ENCODE data around the gene BORCS6. TPM values are rescaled to one million over a fixed set of nuclear protein-coding genes. Genes with fewer than 3 reads are reported as not detected.

BORCS6 gene
- total RNA-seq, 1 experiment from 2014 or later, result 7.3 TPM

DNA sequence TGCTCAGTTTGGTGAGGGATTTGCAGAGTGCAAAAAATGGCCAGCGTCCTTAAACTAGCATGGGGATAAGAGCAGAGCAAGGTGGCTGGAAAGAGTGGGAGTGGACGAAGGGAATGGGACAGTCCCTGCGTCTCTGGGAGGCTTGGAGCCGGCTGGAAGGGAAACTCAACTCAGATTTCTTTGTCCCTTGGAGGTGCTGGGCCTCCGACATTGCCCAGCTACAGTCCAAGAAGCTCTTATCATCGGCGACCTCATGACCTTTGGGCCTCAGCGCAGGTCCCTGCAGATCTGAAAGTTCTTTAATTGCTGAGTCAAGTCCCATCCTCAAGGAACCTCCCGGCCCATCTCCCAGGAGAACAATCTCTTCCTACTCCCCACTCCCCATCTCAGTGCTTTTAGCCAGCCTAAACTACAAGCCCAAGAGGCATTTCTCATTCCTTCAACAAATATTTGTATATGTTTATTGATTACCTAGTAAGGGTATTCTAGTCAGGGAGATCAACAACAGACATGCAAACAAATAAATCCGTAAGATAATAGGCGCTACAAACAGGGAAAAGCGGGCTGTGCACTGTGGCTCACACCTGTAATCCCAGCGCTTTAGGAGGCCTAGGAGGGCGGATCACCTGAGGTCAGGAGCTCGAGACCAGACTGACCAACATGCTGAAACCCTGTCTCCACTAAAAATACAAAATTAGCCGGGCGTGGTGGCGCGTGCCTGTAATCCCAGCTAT lies 12.8 kb downstream of the BORCS6 start:
- ChIA-PET POLR2A (ENCODE audit: unreplicated experiment) (no interaction called here), CTCF (interaction anchor here (0.8 kb wide), 1 partner anchor 11 kb away, joined by 3 read pairs; no protein-coding TSS in a partner anchor)
- intact Hi-C loops (cut with micrococcal nuclease), result no loop called here
- Histone ChIP-seq H3K27me3 (ENCODE audit: low read length) (no peaks in the 10 kb centered on the region), H3F3A (ENCODE audit: low read length, unreplicated experiment) (peaks cover 9% of the 10 kb centered on the region), H3K9ac (ENCODE audit: low read length) (peak overlapping the region; percentile 78), H3K36me3 (ENCODE audit: low read depth, low read length) (no peaks in the 10 kb centered on the region), H2AFZ (ENCODE audit: low read length) (peak overlapping the region; percentile 76), H3K79me2 (ENCODE audit: low read length) (peaks cover 8% of the 10 kb centered on the region; the same call in 1 of the 2 replicates), H3K4me3 (ENCODE audit: low read length) (peak overlapping the region; percentile 77), H3K4me2 (ENCODE audit: low read length) (peak overlapping the region; percentile 88), H3K27ac (ENCODE audit: low read length) (no peak overlapping the region), H4K20me1 (ENCODE audit: low read length) (no peaks in the 10 kb centered on the region), H3K4me1 (ENCODE audit: insufficient read depth, low read length) (peaks cover 18% of the 10 kb centered on the region), H3K9me3 (ENCODE audit: low read length) (no peaks in the 10 kb centered on the region), H3K9me2 (replicated peaks; ENCODE audit: low read length) (no peaks in the 10 kb centered on the region)
- TF ChIP-seq, protein P1, sequence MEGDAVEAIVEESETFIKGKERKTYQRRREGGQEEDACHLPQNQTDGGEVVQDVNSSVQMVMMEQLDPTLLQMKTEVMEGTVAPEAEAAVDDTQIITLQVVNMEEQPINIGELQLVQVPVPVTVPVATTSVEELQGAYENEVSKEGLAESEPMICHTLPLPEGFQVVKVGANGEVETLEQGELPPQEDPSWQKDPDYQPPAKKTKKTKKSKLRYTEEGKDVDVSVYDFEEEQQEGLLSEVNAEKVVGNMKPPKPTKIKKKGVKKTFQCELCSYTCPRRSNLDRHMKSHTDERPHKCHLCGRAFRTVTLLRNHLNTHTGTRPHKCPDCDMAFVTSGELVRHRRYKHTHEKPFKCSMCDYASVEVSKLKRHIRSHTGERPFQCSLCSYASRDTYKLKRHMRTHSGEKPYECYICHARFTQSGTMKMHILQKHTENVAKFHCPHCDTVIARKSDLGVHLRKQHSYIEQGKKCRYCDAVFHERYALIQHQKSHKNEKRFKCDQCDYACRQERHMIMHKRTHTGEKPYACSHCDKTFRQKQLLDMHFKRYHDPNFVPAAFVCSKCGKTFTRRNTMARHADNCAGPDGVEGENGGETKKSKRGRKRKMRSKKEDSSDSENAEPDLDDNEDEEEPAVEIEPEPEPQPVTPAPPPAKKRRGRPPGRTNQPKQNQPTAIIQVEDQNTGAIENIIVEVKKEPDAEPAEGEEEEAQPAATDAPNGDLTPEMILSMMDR (conservative IDR thresholded peaks at IDR 0.05; ENCODE audit: low read depth, low read length), result no peak
- TF ChIP-seq EZH2 (IDR thresholded peaks at IDR 0.05; ENCODE audit: low read length, unreplicated experiment) (no peak), EZH2phosphoT487 (IDR thresholded peaks at IDR 0.05; ENCODE audit: borderline replicate concordance, low read length) (no peak)
- no peak for ATAC-seq
- no TSS peak for BruUV-seq (replicated peaks)
- no peak for DNase-seq

DNA sequence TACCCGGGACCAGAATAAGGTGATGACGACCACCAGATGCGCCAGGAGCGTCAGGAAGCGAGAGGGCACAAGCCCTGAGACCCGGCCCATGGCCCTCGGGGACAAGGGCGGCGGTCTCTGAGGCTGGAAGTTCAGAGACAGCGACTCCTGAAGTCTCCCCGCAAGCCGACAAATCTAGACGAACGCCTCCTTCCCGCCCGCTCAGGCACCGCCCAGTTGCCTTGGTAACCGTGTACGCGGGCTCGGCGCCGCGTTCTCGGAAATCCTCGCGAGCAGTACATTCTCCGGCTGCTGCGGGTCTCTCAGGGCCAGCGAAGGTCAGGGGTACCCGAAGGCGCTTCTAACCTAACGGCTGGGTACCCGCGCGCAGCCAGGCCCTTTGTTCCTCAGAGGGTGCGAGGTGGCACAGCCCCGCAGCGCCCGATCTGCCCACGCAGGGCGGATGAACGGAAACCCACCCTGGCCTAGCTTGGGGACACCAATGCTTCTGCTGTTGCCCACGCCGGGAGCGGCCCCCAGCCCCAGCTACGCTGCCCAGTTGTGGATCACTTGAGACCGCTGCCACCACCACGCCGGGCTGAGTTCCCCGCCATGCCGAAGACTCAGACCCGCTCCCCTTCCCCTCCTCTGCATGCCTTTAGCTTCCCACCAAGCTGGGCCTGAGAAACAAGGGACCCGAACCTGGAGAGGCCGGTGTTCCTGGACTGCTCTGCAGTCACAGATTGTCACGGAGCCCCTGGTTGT lies 13.6 kb downstream of the BORCS6 start, which contains the start of gene TMEM107:
Gene TMEM107, minus strand, starts transcription at position 184 of the 744 bp plus-strand sequence. Its CDS starts 94 bp downstream, at position 90.
- no peaks in the 10 kb centered on the region for H3K9me3 ChIP-seq (ENCODE audit: low read length)
- peaks cover 18% of the 10 kb centered on the region for H3K4me1 ChIP-seq (ENCODE audit: insufficient read depth, low read length)
- H3F3A ChIP-seq (ENCODE audit: low read length, unreplicated experiment), result peaks cover 9% of the 10 kb centered on the region
- ChIA-PET CTCF (no interaction called here), POLR2A (ENCODE audit: unreplicated experiment) (no interaction called here)
- H2AFZ ChIP-seq (ENCODE audit: low read length), result peak within 1 kb of the TSS; percentile 76
- H3K4me2 ChIP-seq (ENCODE audit: low read length), result peak within 1 kb of the TSS; percentile 88
- intact Hi-C loops (cut with micrococcal nuclease), result no loop called here
- ATAC-seq (peak; percentile 58), DNase-seq (peak; percentile 83)
- H3K9ac ChIP-seq (ENCODE audit: low read length), result peak within 1 kb of the TSS; percentile 78
- H3K79me2 ChIP-seq (ENCODE audit: low read length), result peaks cover 8% of the 10 kb centered on the region; the same call in 1 of the 2 replicates
- TSS peak; percentile 78 for BruUV-seq (replicated peaks)
- H4K20me1 ChIP-seq (ENCODE audit: low read length), result no peaks in the 10 kb centered on the region
- H3K36me3 ChIP-seq (ENCODE audit: low read depth, low read length), result no peaks in the 10 kb centered on the region
- TF ChIP-seq EZH2 (IDR thresholded peaks at IDR 0.05; ENCODE audit: low read length, unreplicated experiment) (no peak), EZH2phosphoT487 (IDR thresholded peaks at IDR 0.05; ENCODE audit: borderline replicate concordance, low read length) (no peak)
- TF ChIP-seq, protein P1 (conservative IDR thresholded peaks at IDR 0.05; ENCODE audit: low read depth, low read length), result no peak
- H3K9me2 ChIP-seq (replicated peaks; ENCODE audit: low read length), result no peaks in the 10 kb centered on the region
- no peak within 1 kb of the TSS for H3K27ac ChIP-seq (ENCODE audit: low read length)
- peak within 1 kb of the TSS; percentile 77 for H3K4me3 ChIP-seq (ENCODE audit: low read length)
- no peaks in the 10 kb centered on the region for H3K27me3 ChIP-seq (ENCODE audit: low read length)

All from PC-3 (cell line).